Stimulated activated CD4-positive, alpha-beta T cell treated with anti-CD3 and anti-CD28 coated beads, Interleukin-4, amount 100 ng/mL, for 24 hours (primary cell): ENCODE results near the gene ZNF565.
A peak's percentile ranks its signal among the peaks of the same experiment; 100 is the strongest.
"Not testable (repeated sequence)": the region's sequence is repeated elsewhere in the genome, so short reads cannot be mapped to it uniquely, and the experiment has no call there.

Source experiments
- DNase-seq: peaks from one replicate; pipeline ENCODE4 v3.0.0-alpha.2; 2020

ZNF565 gene

DNA sequence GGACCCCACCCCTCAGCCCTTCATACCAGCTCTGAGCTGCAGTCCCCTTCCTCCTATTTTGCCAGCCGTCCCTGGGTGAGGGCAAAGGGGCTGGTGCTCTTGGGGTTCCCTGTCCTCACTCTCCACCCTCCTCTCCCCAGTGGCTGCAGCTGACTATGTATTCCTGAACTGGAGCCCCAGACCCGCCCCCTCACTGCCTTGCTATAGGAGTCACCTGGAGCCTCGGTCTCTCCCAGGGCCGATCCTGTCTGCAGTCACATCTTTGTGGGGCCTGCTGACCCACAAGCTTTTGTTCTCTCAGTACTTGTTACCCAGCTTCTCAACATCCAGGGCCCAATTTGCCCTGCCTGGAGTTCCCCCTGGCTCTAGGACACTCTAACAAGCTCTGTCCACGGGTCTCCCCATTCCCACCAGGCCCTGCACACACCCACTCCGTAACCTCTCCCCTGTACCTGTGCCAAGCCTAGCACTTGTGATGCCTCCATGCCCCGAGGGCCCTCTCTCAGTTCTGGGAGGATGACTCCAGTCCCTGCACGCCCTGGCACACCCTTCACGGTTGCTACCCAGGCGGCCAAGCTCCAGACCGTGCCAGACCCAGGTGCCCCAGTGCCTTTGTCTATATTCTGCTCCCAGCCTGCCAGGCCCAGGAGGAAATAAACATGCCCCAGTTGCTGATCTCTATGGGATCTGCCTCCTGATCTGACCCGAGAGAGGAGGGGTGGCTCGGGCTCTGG is 64.6 kb downstream of the ZNF565 start:
- DNase-seq: no peak

DNA sequence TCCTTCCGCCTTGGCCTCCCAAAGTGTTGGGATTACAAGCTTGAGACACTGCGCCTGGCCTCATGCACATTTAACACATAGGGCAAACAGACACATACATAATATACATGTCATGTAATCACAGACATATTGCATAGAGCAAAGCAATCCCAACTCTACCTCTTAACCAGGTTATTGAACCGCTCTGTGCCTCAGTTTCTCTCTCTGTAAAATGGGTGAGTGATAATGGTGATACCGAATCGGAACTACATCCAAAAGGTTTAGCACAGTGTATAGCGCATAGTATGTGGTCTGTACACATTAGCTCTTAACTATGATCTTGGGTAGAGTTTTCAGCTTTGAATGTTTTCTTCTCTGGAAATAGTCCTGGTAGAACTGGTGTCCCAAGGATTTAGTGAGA is 69.8 kb downstream of the ZNF565 start:
- no peak for DNase-seq

- no peak for DNase-seq
Observed at GRCh38 chr19:36142496-36142895, 72.0 kb downstream of the ZNF565 start.

GRCh38 chr19:36142046-36142445 is 72.4 kb downstream of the ZNF565 start:
- no peak for DNase-seq

DNA sequence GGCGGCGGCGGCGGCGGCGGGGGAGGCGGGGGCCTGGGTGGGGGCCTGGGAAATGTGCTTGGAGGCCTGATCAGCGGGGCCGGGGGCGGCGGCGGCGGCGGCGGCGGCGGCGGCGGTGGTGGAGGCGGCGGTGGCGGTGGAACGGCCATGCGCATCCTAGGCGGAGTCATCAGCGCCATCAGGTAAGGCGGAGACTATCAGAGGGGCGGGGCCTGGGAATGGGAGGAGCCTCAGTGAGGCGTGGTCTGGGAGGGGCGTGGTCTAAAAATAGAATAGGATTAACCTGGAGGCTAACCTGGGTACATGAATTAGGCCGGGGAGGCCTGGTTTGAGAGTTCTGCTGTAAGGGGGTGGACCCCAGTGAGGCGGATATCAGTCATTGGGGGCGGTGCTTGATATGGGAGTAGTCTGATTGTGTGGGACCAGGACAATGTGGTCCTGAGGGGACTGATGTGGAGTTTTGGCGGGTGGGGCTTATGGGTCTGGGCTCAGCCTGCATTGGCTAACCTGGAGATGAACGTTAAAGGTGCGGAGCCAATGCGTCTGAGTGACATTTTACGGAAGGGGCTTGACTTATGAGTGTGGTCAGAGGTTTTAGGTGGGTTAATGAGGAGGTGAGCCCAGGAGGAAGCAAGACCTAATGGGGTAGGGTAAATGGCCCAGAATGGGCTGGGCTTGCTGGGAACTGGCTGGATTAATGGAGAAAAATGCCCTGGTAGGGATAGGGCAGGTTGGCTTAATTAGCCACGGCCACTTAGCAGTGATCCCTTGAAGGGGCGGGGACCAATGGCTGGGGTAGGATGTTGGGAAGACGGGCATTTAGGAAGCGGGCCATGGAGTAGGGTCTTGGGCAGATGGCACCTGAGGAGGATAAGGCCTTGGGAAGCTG is 73.2 kb downstream of the ZNF565 start:
- peak; percentile 91 for DNase-seq

GRCh38 chr19:36140304-36141038 is 74.0 kb downstream of the ZNF565 start:
- peak; percentile 58 for DNase-seq

- peak; percentile 92 for DNase-seq
Observed at GRCh38 chr19:36139473-36140303, 74.8 kb downstream of the ZNF565 start, which contains the start of gene CAPNS1. Gene CAPNS1 (plus strand): TSS chr19:36140066. CDS start chr19:36141012, 946 bp downstream.

DNA sequence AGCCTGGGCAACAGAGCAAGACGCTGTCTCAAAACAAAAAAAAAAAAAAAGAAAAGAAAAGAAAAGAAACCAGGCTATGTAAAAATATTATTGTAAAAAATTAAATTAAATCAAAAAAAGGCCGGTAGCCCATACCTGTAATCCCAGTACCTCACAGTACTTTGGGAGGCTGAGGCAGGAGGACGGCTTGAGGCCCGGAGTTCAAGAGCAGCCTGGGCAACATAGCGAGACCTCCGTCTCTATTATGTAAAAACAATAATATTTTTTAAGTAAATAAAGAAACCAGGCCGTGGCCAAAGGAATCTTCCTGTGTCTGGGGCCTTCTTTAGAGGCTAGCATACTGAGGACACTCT is 75.4 kb downstream of the ZNF565 start:
- no peak for DNase-seq

- DNase-seq: no peak
Observed at GRCh38 chr19:36136964-36137686, 77.3 kb downstream of the ZNF565 start.

DNA sequence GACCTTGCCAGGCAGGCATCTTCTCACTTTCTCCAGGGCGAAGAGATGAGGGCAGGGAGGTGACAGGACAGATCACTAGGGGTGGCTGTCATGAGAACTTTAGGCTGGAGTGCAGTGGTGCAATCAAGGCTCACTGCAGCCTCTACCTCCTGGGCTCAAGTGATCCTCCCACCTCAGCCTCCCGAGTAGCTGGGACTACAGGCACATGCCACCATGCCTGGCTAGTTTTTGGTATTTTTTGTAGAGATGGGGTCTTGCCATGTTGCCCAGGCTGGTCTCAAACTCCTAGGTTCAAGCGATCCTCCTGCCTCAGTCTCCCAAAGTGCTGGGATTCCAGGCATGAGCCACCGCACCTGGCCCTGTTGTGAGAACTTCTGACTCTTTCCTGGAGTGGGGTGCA is 79.6 kb downstream of the ZNF565 start:
- DNase-seq: not testable (repeated sequence)
